GM23248 (cell line): ENCODE data around the gene PLPP6.

Source experiments
- EZH2 ChIP-seq: fragments of 200-600 bp; sonication (generic); IDR thresholded peaks from 2 replicates; pipeline ENCODE4 v1.6.1; 2018; ENCODE audit warnings: antibody characterized with exemption, mild to moderate bottlenecking; ENCODE audit not compliant: insufficient read depth, poor library complexity, severe bottlenecking
- EZH2phosphoT487 ChIP-seq: fragments of 200-600 bp; sonication (generic); IDR thresholded peaks from 2 replicates; pipeline ENCODE4 v1.6.1; 2018; ENCODE audit warnings: antibody characterized with exemption, moderate library complexity, mild to moderate bottlenecking, low read depth; ENCODE audit not compliant: insufficient read depth

DNA sequence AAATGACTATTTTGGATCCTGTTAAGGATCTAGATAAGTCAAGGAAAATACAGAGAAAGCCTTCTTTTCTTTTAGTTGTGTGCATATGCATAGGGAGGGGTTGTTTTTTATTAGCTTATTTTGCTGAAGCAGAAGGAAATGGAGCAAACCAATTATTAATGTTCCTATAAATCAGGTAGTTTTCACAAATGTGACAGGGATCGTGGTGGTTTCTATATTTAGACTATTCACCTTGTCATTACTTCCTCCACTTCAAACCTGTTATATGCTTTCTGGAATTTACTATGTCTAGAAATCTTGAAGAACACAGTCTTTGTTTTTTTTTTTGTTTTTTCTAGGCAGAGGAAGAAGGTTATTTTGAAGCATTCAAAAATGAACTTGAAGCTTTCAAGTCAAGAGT is 39.4 kb downstream of the PLPP6 start:
- no peak for TF ChIP-seq EZH2
- no peak for TF ChIP-seq EZH2phosphoT487
